Adrenal gland (tissue), 12 donors: ENCODE data around the gene RTL1. TPM values are rescaled to one million over a fixed set of nuclear protein-coding genes. Genes with fewer than 3 reads are reported as not detected.
A peak's percentile ranks its signal among the peaks of the same experiment; 100 is the strongest.

Experiments
- DNase-seq, 7 donors: peaks; one replicate each; pipeline ENCODE4 v3.0.0-alpha.2; 2019 to 2020
- H3K27ac ChIP-seq, 5 donors: fragments of 200-600 bp; sonication (generic) in 4 of 5; 1 replicate in 3 of 5; 2 replicates in 2 of 5; pipeline versions ENCODE4 v1.5.1 to v1.8.0; 2016 to 2020; ENCODE audit warnings: mild to moderate bottlenecking in 1 of 5
- H3K27me3 ChIP-seq: fragments of 200-600 bp; 2 replicates; pipeline ENCODE4 v1.8.0; 2021
- H3K36me3 ChIP-seq, 2 donors: fragments of 200-600 bp; replicated peaks in 1 of 2; 1 replicate in 1 of 2; 2 replicates in 1 of 2; pipeline versions ENCODE4 v1.5.1 to v1.8.0; 2018 to 2022
- H3K4me1 ChIP-seq, 2 donors: fragments of 200-600 bp; replicated peaks in 1 of 2; 1 replicate in 1 of 2; 2 replicates in 1 of 2; pipeline versions ENCODE4 v1.5.1 to v1.8.0; 2018 to 2021
- H3K4me3 ChIP-seq, 4 donors: fragments of 200-600 bp; sonication (generic) in 3 of 4; one replicate each; pipeline ENCODE4 v1.5.1; 2016 to 2018
- H3K9me3 ChIP-seq, 3 donors: fragments of 200-600 bp; sonication (generic) in 1 of 3; replicated peaks in 1 of 3; 1 replicate in 2 of 3; 2 replicates in 1 of 3; pipeline versions ENCODE4 v1.5.1 to v1.8.0; 2016 to 2021
- POLR2A ChIP-seq, 2 donors: fragments of 450-650 bp; IDR thresholded peaks; one replicate each; pipeline ENCODE4 v1.6.1; 2017; ENCODE audit warnings: antibody characterized with exemption in 2 of 2, mild to moderate bottlenecking in 2 of 2, moderate library complexity in 1 of 2
- WGBS, 4 donors: extraction: QIAGEN DNeasy Blood & Tissue Kit in 2 of 4; methylation state at CpG; one replicate each; pipeline versions ENCODE4 v1.1.5 to v1.1.7; 2013 to 2017; 5-methylcytosine and 5-hydroxymethylcytosine counted together
- intact Hi-C, 2 donors: fragments of 100-400 bp; cut with DNase I; formaldehyde crosslinking; loops; one replicate each; pipeline versions ENCODE4 v1.14.1 to v1.15.0; 2022 to 2023
- polyA plus RNA-seq, 3 donors: library from polyadenylated mRNA; stranded (reverse); fragments of 200-250 nt in 2 of 3; fragments of 350-450 nt in 1 of 3; fragmentation: Illumina TruSeq in 1 of 3; extraction: RNeasy Lipid Tissue Mini Kit (QIAGEN cat#74804) in 1 of 3; gene quantifications; one replicate each; pipeline ENCODE4 v1.2.3, GENCODE V29; 2013 to 2014
- total RNA-seq, 9 donors: library from RNA; depleted of rRNA in 4 of 9; stranded (reverse); fragments of >200 nt in 4 of 9; fragments of 120-200 nt in 1 of 9; fragmentation: NEBNext Ultra II Directional in 1 of 9; extraction: Animal tissue kit (Norgen Biotek cat#: 25700) in 1 of 9; gene quantifications; one replicate each; pipeline versions ENCODE4 v1.1.0 to v1.2.4, GENCODE V29; 2013 to 2023
- TF ChIP-seq, protein P1 (sequence below), 6 experiments: fragments of 450-650 bp in 4 of 6; fragments of 200-600 bp in 2 of 6; sonication (generic) in 1 of 6; IDR thresholded peaks; 1 replicate in 5 of 6; 2 replicates in 1 of 6; pipeline versions ENCODE4 v1.5.1 to v1.8.0; 2016 to 2021; ENCODE audit warnings: antibody characterized with exemption in 6 of 6, mild to moderate bottlenecking in 2 of 6, moderate library complexity in 1 of 6
- donor health status: healthy with polysubstance abuse.
- donor health status: Bipolar disorder and iron deficiency.
- donor health status: DM: yes; HTN: yes; CAD: no.
- donor health status: DM: no; HTN: no; CAD: no.
- donor health status: DM: no; HTN: no; CAD: no.
- donor health status: DM: yes; HTN: yes; CAD: no.

RTL1 gene
- total and polyA plus RNA-seq, 12 donors: 0.11 to 6.2 (median 1.0) TPM; not detected in 3

GRCh38 chr14:100874051-100874410, 29.5 kb downstream of the RTL1 start:
- Histone ChIP-seq H3K4me1 (peaks cover 0 to 14% of the 10 kb centered on the region in 2 donors), H3K36me3 (peaks cover 0 to 3% of the 10 kb centered on the region in 2 donors), H3K27me3 (no peaks in the 10 kb centered on the region), H3K4me3 (no peak overlapping the region), H3K9me3 (no peaks in the 10 kb centered on the region), H3K27ac (peak overlapping the region in 1 of 5 donors; percentile 41)
- TF ChIP-seq POLR2A (IDR thresholded peaks at IDR 0.05): no peak
- TF ChIP-seq, protein P1, sequence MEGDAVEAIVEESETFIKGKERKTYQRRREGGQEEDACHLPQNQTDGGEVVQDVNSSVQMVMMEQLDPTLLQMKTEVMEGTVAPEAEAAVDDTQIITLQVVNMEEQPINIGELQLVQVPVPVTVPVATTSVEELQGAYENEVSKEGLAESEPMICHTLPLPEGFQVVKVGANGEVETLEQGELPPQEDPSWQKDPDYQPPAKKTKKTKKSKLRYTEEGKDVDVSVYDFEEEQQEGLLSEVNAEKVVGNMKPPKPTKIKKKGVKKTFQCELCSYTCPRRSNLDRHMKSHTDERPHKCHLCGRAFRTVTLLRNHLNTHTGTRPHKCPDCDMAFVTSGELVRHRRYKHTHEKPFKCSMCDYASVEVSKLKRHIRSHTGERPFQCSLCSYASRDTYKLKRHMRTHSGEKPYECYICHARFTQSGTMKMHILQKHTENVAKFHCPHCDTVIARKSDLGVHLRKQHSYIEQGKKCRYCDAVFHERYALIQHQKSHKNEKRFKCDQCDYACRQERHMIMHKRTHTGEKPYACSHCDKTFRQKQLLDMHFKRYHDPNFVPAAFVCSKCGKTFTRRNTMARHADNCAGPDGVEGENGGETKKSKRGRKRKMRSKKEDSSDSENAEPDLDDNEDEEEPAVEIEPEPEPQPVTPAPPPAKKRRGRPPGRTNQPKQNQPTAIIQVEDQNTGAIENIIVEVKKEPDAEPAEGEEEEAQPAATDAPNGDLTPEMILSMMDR (IDR thresholded peaks at IDR 0.05): no peak
- no peak for DNase-seq
- WGBS, 4 donors: 78 to 100% (median 94%) methylated on average over 1 to 4 of the region's 4 CpGs
- intact Hi-C loops: no loop called here

DNA sequence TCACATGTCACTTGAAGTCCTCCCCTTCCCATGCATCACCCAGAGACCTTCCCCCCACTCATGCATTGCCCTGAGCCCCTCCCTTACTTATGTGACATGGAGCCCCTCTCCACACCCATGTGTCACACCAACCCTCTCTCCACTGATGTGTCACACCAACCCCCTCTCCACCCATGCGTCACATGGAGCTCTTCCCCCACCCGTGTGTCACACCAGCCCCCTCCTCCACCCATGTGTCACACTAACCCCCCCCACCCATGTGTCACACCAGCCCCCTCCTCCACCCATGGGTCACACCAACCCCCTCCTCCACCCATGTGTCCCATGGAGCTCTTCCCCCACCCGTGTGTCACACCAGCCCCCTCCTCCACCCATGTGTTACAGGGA, 30.4 kb downstream of the RTL1 start:
- peak in 3 of 7 donors; percentile 15 to 56 (median 35) for DNase-seq
- H3K27ac ChIP-seq: peak overlapping the region in 1 of 5 donors; percentile 73
- H3K27me3 ChIP-seq: no peaks in the 10 kb centered on the region
- WGBS, 4 donors: 47 to 61% (median 54%) methylated on average over 3 of the region's 3 CpGs
- no peaks in the 10 kb centered on the region for H3K9me3 ChIP-seq
- H3K4me3 ChIP-seq: no peak overlapping the region
- peaks cover 0 to 10% of the 10 kb centered on the region in 2 donors for H3K4me1 ChIP-seq
- TF ChIP-seq POLR2A (IDR thresholded peaks at IDR 0.05): no peak
- TF ChIP-seq, protein P1 (IDR thresholded peaks at IDR 0.05): no peak
- intact Hi-C loops: no loop called here
- H3K36me3 ChIP-seq: peaks cover 0 to 9% of the 10 kb centered on the region in 2 donors

DNA sequence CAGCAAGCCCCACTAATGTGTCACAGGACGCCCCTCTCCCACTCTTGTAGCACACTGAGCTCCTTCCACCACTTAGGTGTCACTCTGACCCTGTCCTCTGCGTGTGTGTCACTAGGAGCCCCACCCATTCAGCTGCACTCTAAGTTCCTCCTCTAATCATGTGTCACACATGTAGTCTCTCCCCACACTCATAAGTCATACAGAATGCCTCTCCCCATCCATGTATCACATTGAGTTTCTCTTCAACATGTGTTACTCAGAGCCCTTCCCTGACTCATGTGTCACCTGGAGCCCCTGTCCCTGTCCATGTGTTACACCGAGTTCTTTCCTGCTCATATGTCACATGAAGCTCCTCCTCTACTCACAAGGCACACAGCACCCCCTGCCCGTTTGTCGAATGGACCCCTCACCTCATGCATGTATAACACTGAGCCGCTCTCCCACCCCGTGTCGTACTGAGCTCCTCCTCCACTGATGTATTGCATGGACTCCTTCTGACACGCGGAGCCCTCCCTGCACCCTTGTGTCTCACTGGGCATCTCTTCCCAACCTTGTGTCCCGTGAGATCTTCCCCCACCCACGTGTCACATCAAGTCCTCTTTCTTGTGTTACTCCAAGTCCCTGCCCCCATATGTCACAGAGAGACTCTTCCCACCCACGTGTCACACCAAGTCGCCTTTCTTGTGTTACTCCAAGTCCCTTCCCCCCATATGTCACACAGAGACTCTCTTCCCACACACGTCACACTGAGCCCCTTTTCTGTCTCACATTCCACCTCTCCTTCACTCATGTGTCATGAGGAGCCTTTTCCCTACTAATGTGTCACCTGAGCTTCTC, 31.0 kb downstream of the RTL1 start:
- no peaks in the 10 kb centered on the region for H3K9me3 ChIP-seq
- intact Hi-C loops: no loop called here
- H3K36me3 ChIP-seq: peaks cover 0 to 11% of the 10 kb centered on the region in 2 donors
- H3K27ac ChIP-seq: peak overlapping the region in 2 of 5 donors; percentile 63 to 73
- TF ChIP-seq POLR2A (IDR thresholded peaks at IDR 0.05): no peak
- TF ChIP-seq, protein P1 (IDR thresholded peaks at IDR 0.05): no peak
- 73 to 77% (median 74%) methylated on average over 15 of the region's 15 CpGs for whole genome bisulfite sequencing, 4 donors
- H3K27me3 ChIP-seq: no peaks in the 10 kb centered on the region
- H3K4me3 ChIP-seq: no peak overlapping the region
- peak in 1 of 7 donors; percentile 15 for DNase-seq
- peaks cover 0 to 6% of the 10 kb centered on the region in 2 donors for H3K4me1 ChIP-seq

- no peaks in the 10 kb centered on the region for H3K27me3 ChIP-seq
- H3K4me3 ChIP-seq: no peak overlapping the region
- no peaks in the 10 kb centered on the region for H3K9me3 ChIP-seq
- intact Hi-C loops: no loop called here
- DNase-seq: peak in 4 of 7 donors; percentile 27 to 57 (median 47)
- H3K4me1 ChIP-seq: peaks cover 0 to 6% of the 10 kb centered on the region in 2 donors
- 68 to 80% (median 75%) methylated on average over 12 to 16 of the region's 16 CpGs for WGBS, 4 donors
- peaks cover 0 to 11% of the 10 kb centered on the region in 2 donors for H3K36me3 ChIP-seq
- H3K27ac ChIP-seq: peak overlapping the region in 2 of 5 donors; percentile 63 to 73
- TF ChIP-seq, protein P1 (IDR thresholded peaks at IDR 0.05): no peak
- no peak for TF ChIP-seq POLR2A (IDR thresholded peaks at IDR 0.05)
These were observed 32.0 kb downstream of the RTL1 start for GRCh38 chr14:100871234-100872186.
